ENCODE results near the gene KCNK13. TPM values are rescaled to one million over a fixed set of nuclear protein-coding genes. Genes with fewer than 3 reads are reported as not detected.
"Not testable (repeated sequence)": the region's sequence is repeated elsewhere in the genome, so short reads cannot be mapped to it uniquely, and the experiment has no call there.

The KCNK13 gene
- total RNA-seq, 1 experiment from 2014 or later = not detected

DNA sequence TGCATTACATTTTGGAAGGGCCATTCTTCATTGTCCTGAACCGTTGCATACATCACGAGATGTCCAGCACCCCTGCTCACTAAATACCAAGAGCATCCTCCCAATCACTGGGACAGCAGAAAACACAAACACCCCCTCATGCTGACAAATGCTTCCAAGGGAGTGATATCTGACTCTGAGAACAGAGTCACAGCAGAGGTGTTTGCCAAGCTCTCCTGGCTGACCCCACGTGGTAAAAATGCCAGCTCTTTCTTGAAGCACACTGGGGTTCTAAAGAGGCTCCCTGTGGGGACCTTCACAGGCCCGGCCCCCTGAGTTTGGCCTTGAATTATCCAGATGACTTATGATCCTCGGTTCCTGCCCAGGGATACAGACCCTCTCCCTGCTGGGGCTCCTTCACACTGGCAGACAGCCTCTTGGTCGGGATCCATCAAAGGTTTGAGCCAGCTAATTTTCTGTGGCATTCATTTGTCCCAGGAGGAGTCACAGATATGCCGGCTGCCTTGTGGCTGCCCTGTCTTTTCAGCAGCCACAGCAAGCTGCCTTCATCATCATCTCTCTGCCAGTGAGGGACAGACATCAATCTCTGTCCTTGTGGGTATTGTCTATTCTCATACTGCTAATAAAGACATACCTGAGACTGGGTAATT lies 151.4 kb downstream of the KCNK13 start:
- TF ChIP-seq, protein P1, sequence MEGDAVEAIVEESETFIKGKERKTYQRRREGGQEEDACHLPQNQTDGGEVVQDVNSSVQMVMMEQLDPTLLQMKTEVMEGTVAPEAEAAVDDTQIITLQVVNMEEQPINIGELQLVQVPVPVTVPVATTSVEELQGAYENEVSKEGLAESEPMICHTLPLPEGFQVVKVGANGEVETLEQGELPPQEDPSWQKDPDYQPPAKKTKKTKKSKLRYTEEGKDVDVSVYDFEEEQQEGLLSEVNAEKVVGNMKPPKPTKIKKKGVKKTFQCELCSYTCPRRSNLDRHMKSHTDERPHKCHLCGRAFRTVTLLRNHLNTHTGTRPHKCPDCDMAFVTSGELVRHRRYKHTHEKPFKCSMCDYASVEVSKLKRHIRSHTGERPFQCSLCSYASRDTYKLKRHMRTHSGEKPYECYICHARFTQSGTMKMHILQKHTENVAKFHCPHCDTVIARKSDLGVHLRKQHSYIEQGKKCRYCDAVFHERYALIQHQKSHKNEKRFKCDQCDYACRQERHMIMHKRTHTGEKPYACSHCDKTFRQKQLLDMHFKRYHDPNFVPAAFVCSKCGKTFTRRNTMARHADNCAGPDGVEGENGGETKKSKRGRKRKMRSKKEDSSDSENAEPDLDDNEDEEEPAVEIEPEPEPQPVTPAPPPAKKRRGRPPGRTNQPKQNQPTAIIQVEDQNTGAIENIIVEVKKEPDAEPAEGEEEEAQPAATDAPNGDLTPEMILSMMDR (IDR thresholded peaks at IDR 0.05; ENCODE audit: unreplicated experiment) = no peak
- no TSS peak for BruUV-seq (replicated peaks)
- Mint-ChIP-seq H3K27me3 (ENCODE audit: insufficient read depth, unreplicated experiment) (peaks cover 19% of the 10 kb centered on the region), H3K27ac (ENCODE audit: low read depth, unreplicated experiment) (no peak overlapping the region), H3K4me1 (ENCODE audit: insufficient read depth, unreplicated experiment) (no peaks in the 10 kb centered on the region), H3K36me3 (ENCODE audit: insufficient read depth, unreplicated experiment) (no peaks in the 10 kb centered on the region), H3K9me3 (ENCODE audit: unreplicated experiment) (no peaks in the 10 kb centered on the region), H3K4me3 (ENCODE audit: unreplicated experiment) (no peak overlapping the region)
- intact Hi-C loops (cut with micrococcal nuclease) = no loop called here
- DNase-seq (ENCODE audit: unreplicated experiment) = no peak
- ChIA-PET CTCF (interaction anchor here (0.6 kb wide), 1 partner anchor 21 kb away, joined by 3 read pairs; no protein-coding TSS in a partner anchor), POLR2A (no interaction called here)

DNA sequence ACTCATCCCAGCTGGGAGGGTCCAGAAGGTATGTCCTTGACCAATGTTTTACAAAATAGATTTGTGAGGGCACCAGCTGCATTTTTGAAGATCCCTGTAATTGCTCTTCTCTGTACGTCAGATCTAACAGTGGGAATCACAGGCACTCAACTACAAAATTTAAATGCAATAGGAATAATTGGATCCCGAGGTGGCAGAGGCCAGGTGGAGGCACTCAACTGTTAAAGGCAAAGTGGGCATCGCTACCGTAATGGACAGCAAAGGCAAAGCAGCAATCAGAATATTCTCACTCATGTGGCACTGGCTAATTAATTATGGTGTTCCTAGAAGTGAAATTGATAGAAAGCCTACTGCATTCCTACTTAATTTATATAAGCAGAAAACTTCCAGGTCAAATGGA lies 166.7 kb downstream of the KCNK13 start:
- POLR2A ChIA-PET = no interaction called here
- no peak overlapping the region for H3K27ac Mint-ChIP-seq (ENCODE audit: low read depth, unreplicated experiment)

DNA sequence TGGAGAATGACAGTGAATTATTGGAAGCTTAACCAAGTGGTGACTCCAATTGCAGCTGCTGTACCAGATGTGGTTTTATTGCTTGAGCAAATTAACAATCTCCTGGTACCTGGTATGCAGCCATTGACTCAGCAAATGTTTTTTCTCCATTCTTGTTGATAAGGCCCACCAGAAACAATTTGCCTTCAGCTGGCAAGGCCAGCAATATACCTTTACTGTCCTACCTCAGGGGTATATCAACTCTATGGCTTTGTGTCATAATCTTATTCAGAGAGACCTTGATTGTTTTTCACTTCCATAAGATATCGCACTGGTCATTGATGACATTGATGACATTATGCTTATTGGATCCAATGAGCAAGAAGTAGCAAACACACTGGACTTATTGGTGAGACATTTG lies 168.1 kb downstream of the KCNK13 start:
- peaks cover 24% of the 10 kb centered on the region for H3K27me3 Mint-ChIP-seq (ENCODE audit: insufficient read depth, unreplicated experiment)
- DNase-seq (ENCODE audit: unreplicated experiment); H3K4me3 Mint-ChIP-seq (ENCODE audit: unreplicated experiment); H3K9me3 Mint-ChIP-seq (ENCODE audit: unreplicated experiment); POLR2A ChIA-PET; BruUV-seq (replicated peaks); H3K36me3 Mint-ChIP-seq (ENCODE audit: insufficient read depth, unreplicated experiment); H3K4me1 Mint-ChIP-seq (ENCODE audit: insufficient read depth, unreplicated experiment); H3K27ac Mint-ChIP-seq (ENCODE audit: low read depth, unreplicated experiment): not testable (repeated sequence)
- CTCF ChIA-PET = interaction anchor here (0.8 kb wide), 1 partner anchor 35 kb away, joined by 3 read pairs; no protein-coding TSS in a partner anchor
- intact Hi-C loops (cut with micrococcal nuclease) = loop anchor here (10.0 kb wide), 1 partner anchor 115 kb away; no protein-coding TSS in a partner anchor

More for the DNA sequence above, 166.7 kb downstream of the KCNK13 start:
- DNase-seq (ENCODE audit: unreplicated experiment) = no peak
- intact Hi-C loops (cut with micrococcal nuclease) = no loop called here
- no peaks in the 10 kb centered on the region for H3K4me1 Mint-ChIP-seq (ENCODE audit: insufficient read depth, unreplicated experiment)
- BruUV-seq (replicated peaks) = no TSS peak
- no peaks in the 10 kb centered on the region for H3K36me3 Mint-ChIP-seq (ENCODE audit: insufficient read depth, unreplicated experiment)
- H3K27me3 Mint-ChIP-seq (ENCODE audit: insufficient read depth, unreplicated experiment) = peaks cover 29% of the 10 kb centered on the region
- H3K4me3 Mint-ChIP-seq (ENCODE audit: unreplicated experiment) = no peak overlapping the region
- TF ChIP-seq, protein P1 (IDR thresholded peaks at IDR 0.05; ENCODE audit: unreplicated experiment) = no peak
- H3K9me3 Mint-ChIP-seq (ENCODE audit: unreplicated experiment) = peaks cover under 1% of the 10 kb centered on the region
- CTCF ChIA-PET = interaction anchor here (1.4 kb wide), 1 partner anchor 255 kb away, joined by 3 read pairs; no protein-coding TSS in a partner anchor

Other genes with a start within 250 kb of the KCNK13 start
- gene EFCAB11, start 107.3 kb upstream of the KCNK13 start, total RNA-seq (2022) = 10.6 and 11.1 TPM in 2 replicates
- 13.3 and 16.3 TPM in 2 replicates for gene TDP1, start 106.1 kb upstream of the KCNK13 start, total RNA-seq (2022)
- 107 and 125 TPM in 2 replicates for gene PSMC1, start 194.6 kb downstream of the KCNK13 start, total RNA-seq (2022)

Measured in MCF 10A (cell line).